Vein endothelial cell (primary cell): ENCODE data around the gene SETD9. TPM values are rescaled to one million over a fixed set of nuclear protein-coding genes. Genes with fewer than 3 reads are reported as not detected.

Experiments
- total RNA-seq: library from RNA; depleted of rRNA; stranded (reverse); fragments of >200 nt; gene quantifications from 2 replicates; pipeline ENCODE4 v1.2.3, GENCODE V29; 2012

Gene SETD9, protein sequence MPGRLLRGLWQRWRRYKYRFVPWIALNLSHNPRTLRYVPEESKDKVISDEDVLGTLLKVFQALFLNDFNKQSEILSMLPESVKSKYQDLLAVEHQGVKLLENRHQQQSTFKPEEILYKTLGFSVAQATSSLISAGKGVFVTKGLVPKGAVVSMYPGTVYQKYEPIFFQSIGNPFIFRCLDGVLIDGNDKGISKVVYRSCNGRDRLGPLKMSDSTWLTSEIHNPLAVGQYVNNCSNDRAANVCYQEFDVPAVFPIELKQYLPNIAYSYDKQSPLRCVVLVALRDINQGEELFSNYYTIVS
- total RNA-seq, result 15.0 and 18.4 TPM in 2 replicates

DNA sequence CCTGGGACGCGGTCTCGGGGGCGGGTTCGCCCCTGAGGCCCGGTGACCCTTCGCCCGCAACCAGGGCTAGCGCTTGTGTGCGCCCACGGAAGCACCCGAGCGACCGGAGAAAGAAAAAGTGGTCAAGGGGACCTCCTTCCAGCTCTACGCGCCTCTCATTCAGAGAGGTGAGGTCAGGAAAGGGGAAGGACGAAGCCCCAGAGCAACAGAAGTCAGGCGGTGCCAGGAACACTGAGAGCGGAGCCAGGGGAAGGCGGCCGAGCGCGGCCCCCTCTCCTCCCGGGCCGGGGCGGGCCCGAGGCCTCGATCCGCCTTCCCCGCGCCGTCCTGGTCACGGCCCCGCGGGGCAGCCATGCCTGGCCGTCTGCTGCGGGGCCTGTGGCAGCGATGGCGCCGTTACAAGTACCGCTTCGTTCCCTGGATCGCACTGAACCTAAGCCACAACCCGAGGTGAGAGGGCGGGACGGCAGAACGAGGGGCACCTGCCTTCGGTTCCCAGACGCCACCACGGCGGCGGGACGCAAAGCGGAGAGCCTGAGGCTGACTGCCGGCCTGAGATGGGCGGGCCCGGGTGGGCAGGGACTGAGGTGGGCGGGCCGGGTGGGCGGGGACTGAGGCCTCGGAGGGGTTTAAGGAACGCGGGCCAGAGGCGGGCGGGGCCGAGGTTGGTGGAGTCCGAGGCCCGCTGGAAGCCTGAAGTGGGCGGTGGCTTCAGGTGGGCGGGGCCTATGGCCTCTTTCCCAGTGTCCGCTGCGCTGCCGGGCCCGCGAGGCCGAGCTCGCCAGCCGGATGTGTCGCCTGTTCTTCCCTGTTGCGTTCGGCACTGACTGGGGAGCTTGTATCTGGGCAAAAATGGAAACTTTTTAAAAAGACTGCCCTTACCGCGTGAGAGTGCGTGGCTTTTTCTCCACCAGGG, at the start of gene SETD9:
Gene SETD9 (plus strand): TSS at position 303 of the 916 bp plus-strand sequence. CDS start 50 bp downstream, at position 353.

GRCh38 chr5:56951946-56952691, 42.7 kb downstream of the SETD9 start, which contains the start of gene MIER3:
Gene MIER3, minus strand, starts transcription at chr5:56952123. Its CDS starts 21 bp downstream, at chr5:56952102.

Other genes starting within 250 kb of the SETD9 start
- gene MAP3K1, start 94.0 kb upstream of the SETD9 start, total RNA-seq, result 26.3 and 29.7 TPM in 2 replicates
- 27.3 and 29.1 TPM in 2 replicates for gene MIER3, start 42.5 kb downstream of the SETD9 start, total RNA-seq